ENCODE results near the gene YWHAQ. TPM values are rescaled to one million over a fixed set of nuclear protein-coding genes. Genes with fewer than 3 reads are reported as not detected.

The YWHAQ gene
- total and polyA plus RNA-seq, 4 donors = 232 to 799 (median 587) TPM

GRCh38 chr2:9547262-9547991 is 83.4 kb downstream of the YWHAQ start:
- 90% methylated on average over 1 of the region's 5 CpGs for WGBS (ENCODE audit: insufficient coverage)
- Histone ChIP-seq H3K9me3 (ENCODE audit: control insufficient read depth, insufficient read depth, low read length) (no peaks in the 10 kb centered on the region), H3K4me3 (ENCODE audit: low read depth, low read length) (no peak overlapping the region), H3K36me3 (ENCODE audit: control insufficient read depth, insufficient read depth, low read length) (no peaks in the 10 kb centered on the region), H3K27ac (ENCODE audit: low read depth, low read length) (peak overlapping the region; percentile 13), H3K4me1 (ENCODE audit: control insufficient read depth, insufficient read depth, low read length) (peaks cover 4% of the 10 kb centered on the region), H3K27me3 (ENCODE audit: control insufficient read depth, insufficient read depth, low read length) (no peaks in the 10 kb centered on the region)
- peak in 1 of 6 donors; percentile 47 for DNase-seq (ENCODE audit: low read depth in 4 of 6, low spot score in 6 of 6)

DNA sequence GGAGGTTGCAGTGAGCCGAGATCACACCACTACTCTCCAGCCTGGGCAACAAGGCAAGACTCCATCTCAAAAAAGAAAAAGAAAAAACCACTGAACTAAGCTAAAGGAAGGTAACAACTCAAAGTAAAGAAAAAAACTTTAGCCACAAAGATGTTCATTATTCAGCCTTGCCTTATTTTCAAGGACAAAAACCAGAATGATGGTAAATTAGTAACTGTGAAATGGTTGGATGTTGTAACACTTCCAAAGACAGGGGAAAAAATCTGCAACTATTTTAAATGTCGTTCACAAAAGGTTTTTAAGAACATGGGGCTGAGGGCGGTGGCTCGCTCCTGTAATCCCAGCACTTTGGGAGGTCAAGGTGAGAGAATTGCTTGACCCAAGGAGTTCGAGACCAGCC is 85.3 kb downstream of the YWHAQ start:
- H3K27ac ChIP-seq (ENCODE audit: low read depth, low read length) = no peak overlapping the region
- H3K4me1 ChIP-seq (ENCODE audit: control insufficient read depth, insufficient read depth, low read length) = peaks cover 4% of the 10 kb centered on the region
- no peak for DNase-seq (ENCODE audit: low read depth in 4 of 6, low spot score in 6 of 6)
- H3K27me3 ChIP-seq (ENCODE audit: control insufficient read depth, insufficient read depth, low read length) = no peaks in the 10 kb centered on the region
- no peaks in the 10 kb centered on the region for H3K36me3 ChIP-seq (ENCODE audit: control insufficient read depth, insufficient read depth, low read length)
- no peaks in the 10 kb centered on the region for H3K9me3 ChIP-seq (ENCODE audit: control insufficient read depth, insufficient read depth, low read length)
- 89% methylated on average over 3 of the region's 5 CpGs for WGBS (ENCODE audit: insufficient coverage)
- no peak overlapping the region for H3K4me3 ChIP-seq (ENCODE audit: low read depth, low read length)

DNA sequence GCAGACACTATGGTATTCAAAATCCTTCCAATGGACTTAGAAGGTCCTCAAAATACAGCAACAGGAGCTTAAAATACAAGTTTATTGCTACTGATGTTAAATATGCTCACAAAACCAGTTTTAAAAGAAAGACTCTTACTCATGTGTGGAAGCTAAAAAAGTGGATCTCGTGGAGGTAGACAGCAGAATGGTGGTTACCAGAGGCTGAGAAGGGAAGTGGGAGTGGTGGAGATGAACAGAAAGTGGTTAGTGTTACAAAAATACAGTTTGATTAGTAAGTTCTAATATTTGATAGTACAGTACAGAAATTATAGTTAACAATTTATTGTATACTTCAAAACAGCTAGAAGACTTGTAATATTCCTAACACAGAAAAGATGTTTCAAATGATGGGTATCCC is 87.2 kb downstream of the YWHAQ start:
- Histone ChIP-seq H3K9me3 (ENCODE audit: control insufficient read depth, insufficient read depth, low read length) (no peaks in the 10 kb centered on the region), H3K27me3 (ENCODE audit: control insufficient read depth, insufficient read depth, low read length) (no peaks in the 10 kb centered on the region), H3K27ac (ENCODE audit: low read depth, low read length) (no peak overlapping the region), H3K4me3 (ENCODE audit: low read depth, low read length) (no peak overlapping the region), H3K4me1 (ENCODE audit: control insufficient read depth, insufficient read depth, low read length) (peaks cover 4% of the 10 kb centered on the region), H3K36me3 (ENCODE audit: control insufficient read depth, insufficient read depth, low read length) (no peaks in the 10 kb centered on the region)
- no CpG with 5 or more reads among the region's 1 CpG for WGBS (ENCODE audit: insufficient coverage)
- DNase-seq (ENCODE audit: low read depth in 4 of 6, low spot score in 6 of 6) = no peak

DNA sequence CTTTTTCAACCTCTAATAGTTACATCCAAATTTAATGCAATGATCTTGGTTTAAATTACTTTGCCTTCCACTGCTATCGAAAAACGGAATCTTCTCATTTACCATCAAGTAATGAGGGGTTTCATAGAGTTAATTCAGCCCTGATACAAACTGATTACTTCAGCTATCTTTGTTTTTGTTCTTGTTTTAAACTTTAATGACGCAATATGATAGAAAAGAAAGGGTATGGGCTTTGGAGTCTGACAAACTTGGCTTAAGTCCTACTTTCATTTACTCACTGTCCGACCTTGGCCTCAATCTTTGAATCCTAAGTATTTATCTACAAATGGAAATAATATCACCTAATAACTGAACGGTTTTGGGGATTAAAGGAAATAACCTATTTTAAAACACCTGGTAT is 91.3 kb downstream of the YWHAQ start:
- WGBS (ENCODE audit: insufficient coverage) = no CpG with 5 or more reads among the region's 5 CpGs
- no peak for DNase-seq (ENCODE audit: low read depth in 4 of 6, low spot score in 6 of 6)
- Histone ChIP-seq H3K9me3 (ENCODE audit: control insufficient read depth, insufficient read depth, low read length) (no peaks in the 10 kb centered on the region), H3K36me3 (ENCODE audit: control insufficient read depth, insufficient read depth, low read length) (no peaks in the 10 kb centered on the region), H3K27me3 (ENCODE audit: control insufficient read depth, insufficient read depth, low read length) (no peaks in the 10 kb centered on the region), H3K27ac (ENCODE audit: low read depth, low read length) (no peak overlapping the region), H3K4me3 (ENCODE audit: low read depth, low read length) (no peak overlapping the region), H3K4me1 (ENCODE audit: control insufficient read depth, insufficient read depth, low read length) (no peaks in the 10 kb centered on the region)

GRCh38 chr2:9538000-9538507 is 92.7 kb downstream of the YWHAQ start:
- Histone ChIP-seq H3K27me3 (ENCODE audit: control insufficient read depth, insufficient read depth, low read length) (no peaks in the 10 kb centered on the region), H3K4me3 (ENCODE audit: low read depth, low read length) (no peak overlapping the region), H3K36me3 (ENCODE audit: control insufficient read depth, insufficient read depth, low read length) (peaks cover 6% of the 10 kb centered on the region), H3K27ac (ENCODE audit: low read depth, low read length) (no peak overlapping the region), H3K4me1 (ENCODE audit: control insufficient read depth, insufficient read depth, low read length) (no peaks in the 10 kb centered on the region), H3K9me3 (ENCODE audit: control insufficient read depth, insufficient read depth, low read length) (no peaks in the 10 kb centered on the region)
- no CpG with 5 or more reads among the region's 2 CpGs for WGBS (ENCODE audit: insufficient coverage)
- DNase-seq (ENCODE audit: low read depth in 4 of 6, low spot score in 6 of 6) = peak in 1 of 6 donors; percentile 13

- 100% methylated on average over 1 of the region's 6 CpGs for WGBS (ENCODE audit: insufficient coverage)
- no peaks in the 10 kb centered on the region for H3K4me1 ChIP-seq (ENCODE audit: control insufficient read depth, insufficient read depth, low read length)
- no peaks in the 10 kb centered on the region for H3K27me3 ChIP-seq (ENCODE audit: control insufficient read depth, insufficient read depth, low read length)
- DNase-seq (ENCODE audit: low read depth in 4 of 6, low spot score in 6 of 6) = no peak
- no peak overlapping the region for H3K27ac ChIP-seq (ENCODE audit: low read depth, low read length)
- H3K4me3 ChIP-seq (ENCODE audit: low read depth, low read length) = no peak overlapping the region
- no peaks in the 10 kb centered on the region for H3K9me3 ChIP-seq (ENCODE audit: control insufficient read depth, insufficient read depth, low read length)
- peaks cover 9% of the 10 kb centered on the region for H3K36me3 ChIP-seq (ENCODE audit: control insufficient read depth, insufficient read depth, low read length)
These were observed 94.3 kb downstream of the YWHAQ start for GRCh38 chr2:9536504-9536903.

DNA sequence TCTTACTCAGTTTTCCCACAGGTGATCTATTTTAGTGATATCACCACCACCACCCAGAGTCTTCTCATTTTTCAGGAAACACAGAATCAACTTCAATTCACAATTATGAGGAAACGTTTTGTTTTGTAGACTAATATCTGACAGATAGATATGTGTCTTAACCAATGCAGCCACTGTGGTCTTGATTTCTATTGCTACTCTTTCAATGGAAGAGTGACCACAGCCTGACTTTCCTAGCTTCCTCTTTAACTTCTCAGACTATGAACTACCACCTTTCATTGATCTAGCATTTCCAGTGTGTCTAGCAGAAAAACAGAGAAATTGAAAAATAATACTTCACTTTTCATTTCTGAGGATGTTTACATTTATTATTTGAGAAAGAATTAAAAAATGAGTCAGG is 95.6 kb downstream of the YWHAQ start:
- Histone ChIP-seq H3K27ac (ENCODE audit: low read depth, low read length) (no peak overlapping the region), H3K4me3 (ENCODE audit: low read depth, low read length) (no peak overlapping the region), H3K27me3 (ENCODE audit: control insufficient read depth, insufficient read depth, low read length) (no peaks in the 10 kb centered on the region), H3K4me1 (ENCODE audit: control insufficient read depth, insufficient read depth, low read length) (no peaks in the 10 kb centered on the region), H3K9me3 (ENCODE audit: control insufficient read depth, insufficient read depth, low read length) (no peaks in the 10 kb centered on the region), H3K36me3 (ENCODE audit: control insufficient read depth, insufficient read depth, low read length) (peaks cover 9% of the 10 kb centered on the region)
- no CpG with 5 or more reads among the region's 1 CpG for WGBS (ENCODE audit: insufficient coverage)
- no peak for DNase-seq (ENCODE audit: low read depth in 4 of 6, low spot score in 6 of 6)

Small RNA genes within 50 kb of the gene (small RNA-seq; reads per million reads assigned to genes)
- not detected for gene RF00019 (ENCODE audit: low replicate concordance)

Other genes starting within 250 kb of the YWHAQ start
- gene ITGB1BP1, start 207.5 kb downstream of the YWHAQ start, total RNA-seq = 10 to 100 TPM; 52.7 to 56.0 TPM
- gene ITGB1BP1, start 207.5 kb downstream of the YWHAQ start, polyA plus RNA-seq (ENCODE audit: insufficient read length in 2 of 2) = 100 to 1,000 TPM; 133 to 148 TPM
- gene CPSF3, start 207.3 kb downstream of the YWHAQ start, total RNA-seq = 10 to 100 TPM; 34.9 to 39.2 TPM
- 10 to 100 TPM; 35.0 to 35.2 TPM for gene CPSF3, start 207.3 kb downstream of the YWHAQ start, polyA plus RNA-seq (ENCODE audit: insufficient read length in 2 of 2)
- gene IAH1, start 156.4 kb downstream of the YWHAQ start, total RNA-seq = 10 to 100 TPM; 44.9 to 76.0 TPM
- 10 to 100 TPM; 63.9 to 72.8 TPM for gene IAH1, start 156.4 kb downstream of the YWHAQ start, polyA plus RNA-seq (ENCODE audit: insufficient read length in 2 of 2)
- gene ADAM17, start 75.2 kb downstream of the YWHAQ start, total RNA-seq = 10 to 100 TPM; 28.7 to 44.0 TPM
- 10 to 100 TPM; 39.2 to 39.6 TPM for gene ADAM17, start 75.2 kb downstream of the YWHAQ start, polyA plus RNA-seq (ENCODE audit: insufficient read length in 2 of 2)
- gene TAF1B, start 212.5 kb upstream of the YWHAQ start, total RNA-seq = 10 to 100 TPM; 29.9 to 43.5 TPM
- gene TAF1B, start 212.5 kb upstream of the YWHAQ start, polyA plus RNA-seq (ENCODE audit: insufficient read length in 2 of 2) = 10 to 100 TPM; 16.7 to 18.2 TPM

Data from spinal cord (tissue), 10 donors.